Glutamatergic neuron (in vitro differentiated cells): ENCODE results near the gene ZBTB6. TPM values are rescaled to one million over a fixed set of nuclear protein-coding genes. Genes with fewer than 3 reads are reported as not detected.

Experiments
- DNase-seq: peaks from one replicate; pipeline ENCODE4 v3.0.0; 2022
- H3K27ac Mint-ChIP-seq: one replicate; pipeline ENCODE4 v1.8.0; 2020; ENCODE audit warnings: mild to moderate bottlenecking, mixed read lengths, inconsistent platforms; ENCODE audit not compliant: unreplicated experiment
- H3K27me3 Mint-ChIP-seq: one replicate; pipeline ENCODE4 v1.8.0; 2020; ENCODE audit warnings: mild to moderate bottlenecking, moderate library complexity, mixed read lengths, inconsistent platforms; ENCODE audit not compliant: unreplicated experiment
- H3K36me3 Mint-ChIP-seq: one replicate; pipeline ENCODE4 v1.8.0; 2020; ENCODE audit warnings: mild to moderate bottlenecking, mixed read lengths, inconsistent platforms; ENCODE audit not compliant: unreplicated experiment
- H3K4me1 Mint-ChIP-seq: one replicate; pipeline ENCODE4 v1.8.0; 2020; ENCODE audit warnings: mild to moderate bottlenecking, low read depth, mixed read lengths, inconsistent platforms; ENCODE audit not compliant: unreplicated experiment
- H3K4me3 Mint-ChIP-seq: one replicate; pipeline ENCODE4 v1.8.0; 2020; ENCODE audit warnings: mild to moderate bottlenecking, mixed read lengths, inconsistent platforms; ENCODE audit not compliant: unreplicated experiment
- H3K9me3 Mint-ChIP-seq: one replicate; pipeline ENCODE4 v1.8.0; 2020; ENCODE audit warnings: mild to moderate bottlenecking, moderate library complexity, mixed read lengths, inconsistent platforms; ENCODE audit not compliant: unreplicated experiment
- CTCF ChIP-seq: fragments of 200-600 bp; sonication (generic); IDR thresholded peaks from one replicate; pipeline ENCODE4 v1.5.0; 2021; ENCODE audit not compliant: partially characterized antibody, unreplicated experiment
- total RNA-seq: library from RNA; stranded (reverse); fragmentation: NEBNext Ultra II Directional; extraction: Animal tissue kit (Norgen Biotek cat#: 25700); gene quantifications from one replicate; pipeline ENCODE4 v1.2.1, GENCODE V29; 2021; ENCODE audit not compliant: unreplicated experiment

Gene ZBTB6
- total RNA-seq, 1 donor from 2014 or later: 10.2 TPM

GRCh38 chr9:122936464-122936863, 23.3 kb upstream of the ZBTB6 start:
- H3K36me3 Mint-ChIP-seq: no peaks in the 10 kb centered on the region
- DNase-seq: no peak
- no peak overlapping the region for H3K4me3 Mint-ChIP-seq
- H3K4me1 Mint-ChIP-seq: peaks cover 3% of the 10 kb centered on the region
- H3K27ac Mint-ChIP-seq: no peak overlapping the region
- peaks cover 4% of the 10 kb centered on the region for H3K27me3 Mint-ChIP-seq
- peaks cover 3% of the 10 kb centered on the region for H3K9me3 Mint-ChIP-seq
- TF ChIP-seq CTCF: no peak

- no peak for TF ChIP-seq CTCF
- H3K4me1 Mint-ChIP-seq: peaks cover 3% of the 10 kb centered on the region
- H3K27me3 Mint-ChIP-seq: peaks cover 1% of the 10 kb centered on the region
- DNase-seq: peak; percentile 94
- no peaks in the 10 kb centered on the region for H3K36me3 Mint-ChIP-seq
- peak within 1 kb of the TSS; percentile 99 for H3K4me3 Mint-ChIP-seq
- peak within 1 kb of the TSS; percentile 85 for H3K27ac Mint-ChIP-seq
- no peaks in the 10 kb centered on the region for H3K9me3 Mint-ChIP-seq
Observed at GRCh38 chr9:122931226-122932121, 18.4 kb upstream of the ZBTB6 start, which contains the start of gene ZBTB26. Gene ZBTB26, minus strand, starts transcription at chr9:122931512. Its CDS starts 11,578 bp downstream, at chr9:122919934.

- DNase-seq: no peak
- H3K36me3 Mint-ChIP-seq: no peaks in the 10 kb centered on the region
- H3K27ac Mint-ChIP-seq: no peak overlapping the region
- no peak for TF ChIP-seq CTCF
- H3K4me3 Mint-ChIP-seq: no peak overlapping the region
- no peaks in the 10 kb centered on the region for H3K27me3 Mint-ChIP-seq
- no peaks in the 10 kb centered on the region for H3K9me3 Mint-ChIP-seq
- peaks cover 3% of the 10 kb centered on the region for H3K4me1 Mint-ChIP-seq
Observed at GRCh38 chr9:122930541-122931225, 17.6 kb upstream of the ZBTB6 start.

- no peaks in the 10 kb centered on the region for H3K9me3 Mint-ChIP-seq
- no peaks in the 10 kb centered on the region for H3K27me3 Mint-ChIP-seq
- peaks cover 3% of the 10 kb centered on the region for H3K4me1 Mint-ChIP-seq
- no peak for TF ChIP-seq CTCF
- no peak for DNase-seq
- no peak overlapping the region for H3K27ac Mint-ChIP-seq
- H3K4me3 Mint-ChIP-seq: no peak overlapping the region
- no peaks in the 10 kb centered on the region for H3K36me3 Mint-ChIP-seq
Observed at GRCh38 chr9:122929796-122930354, 16.8 kb upstream of the ZBTB6 start.

GRCh38 chr9:122923947-122924346, 10.8 kb upstream of the ZBTB6 start:
- Mint-ChIP-seq H3K4me1 (no peaks in the 10 kb centered on the region), H3K27ac (no peak overlapping the region), H3K36me3 (no peaks in the 10 kb centered on the region), H3K27me3 (no peaks in the 10 kb centered on the region), H3K4me3 (no peak overlapping the region), H3K9me3 (peaks cover 2% of the 10 kb centered on the region)
- no peak for TF ChIP-seq CTCF
- DNase-seq: no peak
